GM18907 (cell line): ENCODE measurements around the gene TDRD3.
"Not testable (repeated sequence)": the region's sequence is repeated elsewhere in the genome, so short reads cannot be mapped to it uniquely, and the experiment has no call there.

ENCODE experiments used
- ATAC-seq: cut with Tn5 transposase; IDR thresholded peaks from one replicate; pipeline ENCODE4 v1.9.1; 2021; ENCODE audit warnings: mild to moderate bottlenecking, moderate library complexity; ENCODE audit not compliant: unreplicated experiment

The TDRD3 gene

GRCh38 chr13:60396783-60397703, at the start of gene TDRD3:
TSS of gene TDRD3 (plus strand) at chr13:60397220. CDS start at chr13:60397365, 145 bp downstream.
- ATAC-seq, result peak; percentile 72

GRCh38 chr13:60347690-60348089, 49.3 kb upstream of the TDRD3 start:
- ATAC-seq, result no peak

- no peak for ATAC-seq
These were observed 48.9 kb upstream of the TDRD3 start for GRCh38 chr13:60348097-60348496.

GRCh38 chr13:60351326-60351725, 45.7 kb upstream of the TDRD3 start:
- no peak for ATAC-seq

- ATAC-seq, result no peak
These were observed 45.0 kb upstream of the TDRD3 start for GRCh38 chr13:60351855-60352615.

- no peak for ATAC-seq
These were observed 44.4 kb upstream of the TDRD3 start for GRCh38 chr13:60352644-60353043.

- no peak for ATAC-seq
These were observed 42.0 kb upstream of the TDRD3 start for GRCh38 chr13:60355056-60355455.

GRCh38 chr13:60356970-60357369, 40.0 kb upstream of the TDRD3 start:
- no peak for ATAC-seq

- no peak for ATAC-seq
These were observed 38.6 kb upstream of the TDRD3 start for GRCh38 chr13:60358453-60358852.

GRCh38 chr13:60363288-60363687, 33.7 kb upstream of the TDRD3 start:
- no peak for ATAC-seq

- ATAC-seq, result peak; percentile 69
These were observed 27.8 kb upstream of the TDRD3 start for GRCh38 chr13:60369242-60369641.

GRCh38 chr13:60370343-60370742, 26.7 kb upstream of the TDRD3 start:
- ATAC-seq, result no peak

- ATAC-seq, result no peak
These were observed 24.9 kb upstream of the TDRD3 start for GRCh38 chr13:60372141-60372540.

- ATAC-seq, result not testable (repeated sequence)
These were observed 17.7 kb upstream of the TDRD3 start for GRCh38 chr13:60379282-60379681.

GRCh38 chr13:60379837-60380565, 17.0 kb upstream of the TDRD3 start:
- ATAC-seq, result no peak

- ATAC-seq, result no peak
These were observed 12.1 kb upstream of the TDRD3 start for GRCh38 chr13:60384911-60385310.

- no peak for ATAC-seq
These were observed 10.8 kb upstream of the TDRD3 start for GRCh38 chr13:60386250-60386649.

GRCh38 chr13:60392131-60392530, 4.9 kb upstream of the TDRD3 start:
- no peak for ATAC-seq

GRCh38 chr13:60395971-60396782, 843 bp upstream of the TDRD3 start:
- ATAC-seq, result peak; percentile 81

- peak; percentile 35 for ATAC-seq
These were observed 821 bp downstream of the TDRD3 start for GRCh38 chr13:60397704-60398378.
